Thyroid gland (tissue), 4 donors: Measurements from ENCODE around the gene INPP5A.

Source experiments
- CTCF ChIP-seq, 6 experiments: fragments of 200-600 bp in 3 of 6; fragments of 450-650 bp in 3 of 6; sonication (generic) in 3 of 6; IDR thresholded peaks; one replicate each; pipeline ENCODE4 v1.5.1; 2016 to 2019; ENCODE audit warnings: antibody characterized with exemption in 6 of 6, mild to moderate bottlenecking in 2 of 6, inconsistent platforms in 1 of 6, moderate library complexity in 1 of 6
- POLR2A ChIP-seq, 2 donors: fragments of 450-650 bp; IDR thresholded peaks; one replicate each; pipeline ENCODE4 v1.6.1; 2017; ENCODE audit warnings: antibody characterized with exemption in 2 of 2, mild to moderate bottlenecking in 2 of 2, moderate library complexity in 1 of 2

- TF ChIP-seq CTCF (IDR thresholded peaks at IDR 0.05) (no peak), POLR2A (IDR thresholded peaks at IDR 0.05) (no peak)
These were observed 19.6 kb upstream of the INPP5A start for GRCh38 chr10:132517951-132518521.
